H1 (cell line): ENCODE results near the gene VIT. TPM values are rescaled to one million over a fixed set of nuclear protein-coding genes. Genes with fewer than 3 reads are reported as not detected.

ENCODE experiments used
- CTCF ChIA-PET: fragments of 300-600 bp; sonication (Branson Sonifier 250); formaldehyde crosslinking; loops from one replicate; lab custom pipeline; 2021; ENCODE audit not compliant: partially characterized antibody; lab: Charles Lee
- POLR2A ChIA-PET: fragments of 300-600 bp; sonication (Branson Sonifier 250); formaldehyde crosslinking; loops from one replicate; lab custom pipeline; 2021; ENCODE audit warnings: inconsistent platforms; ENCODE audit not compliant: partially characterized antibody; lab: Charles Lee
- DNase-seq, 2 experiments: peaks; one replicate each; pipeline versions ENCODE4 v3.0.0 to v3.0.0-alpha.2; 2010 to 2022; ENCODE audit warnings: low spot score in 2 of 2, low read depth in 1 of 2, mixed read lengths in 1 of 2
- FAIRE-seq: peaks from 2 replicates; lab custom pipeline; 2011; peaks lifted over from hg19 to GRCh38; lab: Jason Lieb, UNC
- H2AFZ ChIP-seq: 2 replicates; pipeline ENCODE4 v1.8.1; 2012; ENCODE audit warnings: low read length, inconsistent platforms
- H2AK5ac ChIP-seq: 2 replicates; pipeline ENCODE4 v1.6.1; 2013; ENCODE audit warnings: low read depth, low read length
- H2BK120ac ChIP-seq: replicated peaks from 2 replicates; pipeline ENCODE3; 2013; ENCODE audit warnings: low read depth, low read length, inconsistent platforms
- H2BK12ac ChIP-seq: 2 replicates; pipeline ENCODE4 v1.6.1; 2013; ENCODE audit warnings: low read depth, low read length
- H2BK15ac ChIP-seq: 2 replicates; pipeline ENCODE4 v1.6.1; 2013; ENCODE audit warnings: low read length
- H2BK20ac ChIP-seq: 2 replicates; pipeline ENCODE4 v1.6.1; 2013; ENCODE audit warnings: low read length
- H2BK5ac ChIP-seq: 2 replicates; pipeline ENCODE4 v1.6.1; 2013; ENCODE audit warnings: low read depth, low read length
- H3K14ac ChIP-seq: 2 replicates; pipeline ENCODE4 v1.6.1; 2013; ENCODE audit warnings: inconsistent platforms; ENCODE audit not compliant: insufficient read length
- H3K18ac ChIP-seq: 2 replicates; pipeline ENCODE4 v1.6.1; 2013; ENCODE audit warnings: low read length; ENCODE audit errors: extremely low read depth
- H3K23ac ChIP-seq: 2 replicates; pipeline ENCODE4 v1.6.1; 2013; ENCODE audit warnings: inconsistent platforms; ENCODE audit not compliant: insufficient read length
- H3K23me2 ChIP-seq: 2 replicates; pipeline ENCODE4 v1.6.1; 2013; ENCODE audit warnings: low read depth, low read length
- H3K27ac ChIP-seq: 2 replicates; pipeline ENCODE4 v1.6.1; 2011; ENCODE audit warnings: low read depth, low read length, inconsistent platforms
- H3K27me3 ChIP-seq, 4 experiments: replicated peaks in 1 of 4; 1 replicate in 1 of 4; 2 replicates in 3 of 4; pipeline versions ENCODE4 v1.6.1 to v1.8.1; 2011 to 2013; ENCODE audit warnings: low read length in 3 of 4, mild to moderate bottlenecking in 3 of 4, inconsistent platforms in 2 of 4, mixed read lengths in 2 of 4, moderate library complexity in 1 of 4; ENCODE audit not compliant: control insufficient read depth in 3 of 4, insufficient read depth in 3 of 4; ENCODE audit errors: extremely low read depth in 1 of 4
- H3K36me3 ChIP-seq, 4 experiments: 2 replicates each; pipeline versions ENCODE4 v1.6.1 to v1.8.1; 2011 to 2013; ENCODE audit warnings: mild to moderate bottlenecking in 4 of 4, low read length in 3 of 4, moderate library complexity in 2 of 4, control low read depth in 1 of 4, inconsistent platforms in 1 of 4; ENCODE audit not compliant: insufficient read depth in 4 of 4, control insufficient read depth in 2 of 4
- H3K4ac ChIP-seq: replicated peaks from 2 replicates; pipeline ENCODE3; 2013; ENCODE audit warnings: low read length, low read depth, mixed read lengths, inconsistent platforms; ENCODE audit not compliant: insufficient read length
- H3K4me1 ChIP-seq, 4 experiments: replicated peaks in 1 of 4; 1 replicate in 1 of 4; 2 replicates in 3 of 4; pipeline versions ENCODE4 v1.6.1 to v1.8.1; 2011 to 2013; ENCODE audit warnings: low read length in 3 of 4, inconsistent platforms in 2 of 4, mixed read lengths in 1 of 4; ENCODE audit not compliant: insufficient read depth in 4 of 4, control insufficient read depth in 3 of 4
- H3K4me2 ChIP-seq, 2 experiments: 2 replicates each; pipeline versions ENCODE4 v1.6.1 to v1.8.1; 2011 to 2013; ENCODE audit warnings: low read depth in 2 of 2, low read length in 2 of 2, control low read depth in 1 of 2, inconsistent platforms in 1 of 2, mild to moderate bottlenecking in 1 of 2; ENCODE audit not compliant: insufficient read depth in 1 of 2
- H3K4me3 ChIP-seq, 4 experiments: fragments of 200-600, 300-600 bp in 1 of 4; sonication (generic), shearing (Covaris generic), sonication (Bioruptor Twin) in 1 of 4; 2 replicates each; pipeline versions ENCODE4 v1.5.1 to v1.8.1; 2011 to 2016; ENCODE audit warnings: low read length in 4 of 4, low read depth in 3 of 4, control low read depth in 2 of 4, inconsistent platforms in 2 of 4, mild to moderate bottlenecking in 2 of 4, mixed read lengths in 1 of 4, moderate library complexity in 1 of 4; ENCODE audit not compliant: insufficient read depth in 2 of 4; ENCODE audit errors: extremely low read depth in 1 of 4
- H3K56ac ChIP-seq: replicated peaks from 2 replicates; pipeline ENCODE3; 2013; ENCODE audit warnings: low read depth, mild to moderate bottlenecking, mixed read lengths, low read length, inconsistent platforms; ENCODE audit not compliant: insufficient read length
- H3K79me1 ChIP-seq: 2 replicates; pipeline ENCODE4 v1.6.1; 2013; ENCODE audit warnings: low read depth, low read length, control low read depth
- H3K79me2 ChIP-seq, 2 experiments: 2 replicates each; pipeline versions ENCODE4 v1.6.1 to v1.8.1; 2012 to 2013; ENCODE audit warnings: low read length in 2 of 2, mild to moderate bottlenecking in 2 of 2, inconsistent platforms in 1 of 2; ENCODE audit not compliant: insufficient read depth in 2 of 2, control insufficient read depth in 1 of 2
- H3K9ac ChIP-seq, 4 experiments: replicated peaks in 1 of 4; 1 replicate in 1 of 4; 2 replicates in 3 of 4; pipeline versions ENCODE4 v1.6.1 to v1.8.1; 2011 to 2013; ENCODE audit warnings: low read depth in 3 of 4, low read length in 3 of 4, control low read depth in 2 of 4, mild to moderate bottlenecking in 2 of 4, moderate library complexity in 2 of 4, inconsistent platforms in 1 of 4; ENCODE audit errors: extremely low read depth in 1 of 4
- H3K9me3 ChIP-seq, 2 experiments: 2 replicates each; pipeline versions ENCODE4 v1.6.1 to v1.8.1; 2012 to 2013; ENCODE audit warnings: mild to moderate bottlenecking in 2 of 2, moderate library complexity in 2 of 2, control low read depth in 1 of 2, inconsistent platforms in 1 of 2, low read depth in 1 of 2, low read length in 1 of 2, mixed read lengths in 1 of 2; ENCODE audit not compliant: insufficient read depth in 2 of 2
- H4K20me1 ChIP-seq, 2 experiments: replicated peaks in 1 of 2; 2 replicates each; pipeline versions ENCODE3 to v1.8.1; 2011 to 2013; ENCODE audit warnings: inconsistent platforms in 2 of 2, low read length in 2 of 2, mild to moderate bottlenecking in 1 of 2; ENCODE audit not compliant: insufficient read depth in 2 of 2, control insufficient read depth in 1 of 2
- H4K5ac ChIP-seq: 2 replicates; pipeline ENCODE4 v1.6.1; 2013; ENCODE audit warnings: low read length, low read depth, mixed read lengths, inconsistent platforms; ENCODE audit not compliant: insufficient read length
- H4K8ac ChIP-seq: 2 replicates; pipeline ENCODE4 v1.8.0; 2013; ENCODE audit warnings: mild to moderate bottlenecking, moderate library complexity, low read length, inconsistent platforms; ENCODE audit not compliant: insufficient read depth; ENCODE audit errors: extremely low read depth
- H4K91ac ChIP-seq: replicated peaks from 2 replicates; pipeline ENCODE3; 2013; ENCODE audit warnings: low read length, mixed read lengths, inconsistent platforms; ENCODE audit not compliant: insufficient read length
- POLR2AphosphoS5 ChIP-seq: IDR thresholded peaks from 2 replicates; pipeline ENCODE4 v1.6.1; 2011; ENCODE audit warnings: low read depth, low read length
- WGBS, 2 experiments: shearing (Covaris generic) in 1 of 2; methylation state at CpG; one replicate each; pipeline versions ENCODE4 v1.1.6 to v1.1.7; 2013 to 2015; ENCODE audit warnings: low lambda C conversion rate in 2 of 2, mixed read lengths in 2 of 2, inconsistent platforms in 1 of 2, low coverage in 1 of 2, missing lambda C conversion rate in 1 of 2; ENCODE audit not compliant: insufficient replicate concordance in 2 of 2, insufficient coverage in 1 of 2, insufficient read length in 1 of 2; ENCODE audit errors: extremely low coverage in 1 of 2, missing lambda C conversion rate in 1 of 2; 5-methylcytosine and 5-hydroxymethylcytosine counted together
- polyA plus RNA-seq, 7 experiments: library from polyadenylated mRNA; depleted of rRNA in 3 of 7; stranded (reverse) in 5 of 7; unstranded in 2 of 7; fragments of >200 nt in 5 of 7; fragments of 200-250 nt in 2 of 7; gene quantifications; 1 replicate in 5 of 7; 2 replicates in 1 of 7; 4 replicates in 1 of 7; pipeline versions ENCODE4 v1.2.1 to v1.2.3, GENCODE V29; 2011 to 2013; ENCODE audit warnings: missing spikeins in 2 of 7, mixed read lengths in 2 of 7
- total RNA-seq: library from RNA; stranded (reverse); fragmentation: NEBNext Ultra II Directional; extraction: Animal tissue kit (Norgen Biotek cat#: 25700); gene quantifications from 2 replicates; pipeline ENCODE4 v1.2.1, GENCODE V29; 2021

Gene VIT
- total and polyA plus RNA-seq, 2 of the 8 experiments (the other 6 are each of a cell fraction or from before 2014, with no cell fraction given) = 0.03 TPM; not detected in 1

DNA sequence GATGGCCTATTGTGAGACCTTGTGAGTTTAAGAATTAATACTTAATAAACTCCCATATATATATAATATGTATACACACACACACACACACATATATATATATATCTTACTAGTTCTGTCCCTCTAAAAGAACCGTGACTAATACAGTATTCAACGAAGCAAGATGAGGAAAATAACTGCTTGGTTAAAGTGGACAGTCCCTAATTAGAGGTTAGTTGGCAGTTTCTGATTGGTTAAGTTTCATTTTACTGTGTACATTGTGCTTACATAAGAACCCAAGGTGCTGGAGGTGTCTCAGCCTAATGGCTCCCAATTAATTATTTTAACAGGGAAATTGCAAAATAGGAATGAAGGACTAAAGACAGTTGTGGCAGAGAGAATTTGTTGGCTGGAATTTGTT is 137.7 kb downstream of the VIT start:
- 92% methylated on average over 2 of the region's 2 CpGs; no CpG with 5 or more reads in 1 of the 2 experiments for WGBS, 2 experiments
- TF ChIP-seq POLR2AphosphoS5 = no peak
- FAIRE-seq (no peak), DNase-seq (no peak)
- ChIA-PET CTCF (interaction anchor here (1.0 kb wide), 1 partner anchor 14 kb away, joined by 4 read pairs; no protein-coding TSS in a partner anchor), POLR2A (no interaction called here)
- Histone ChIP-seq H2BK15ac (no peak overlapping the region), H3K27me3 (no peaks in the 10 kb centered on the region), H3K79me2 (no peaks in the 10 kb centered on the region), H3K4ac (peak overlapping the region; percentile 21), H3K27ac (no peak overlapping the region; the same call in 1 of the 2 replicates), H3K56ac (no peak overlapping the region), H4K91ac (no peak overlapping the region), H3K4me1 (peaks cover 0 to 8% (median 2%) of the 10 kb centered on the region in 4 experiments; a peak in 3 of 7 replicates), H3K4me3 (peak overlapping the region in 1 of 4 experiments; percentile 27; a peak in 1 of 8 replicates), H3K79me1 (no peaks in the 10 kb centered on the region), H4K20me1 (no peaks in the 10 kb centered on the region), H2AK5ac (peak overlapping the region; percentile 66), H3K9me3 (no peaks in the 10 kb centered on the region; a peak in 1 of 4 replicates), H3K9ac (no peak overlapping the region), H3K23ac (no peak overlapping the region), H3K18ac (peak overlapping the region; percentile 79; the same call in 1 of the 2 replicates), H2BK5ac (peak overlapping the region; percentile 80; the same call in 1 of the 2 replicates), H2AFZ (no peak overlapping the region), H4K5ac (peak overlapping the region; percentile 50), H3K14ac (no peak overlapping the region), H3K23me2 (no peaks in the 10 kb centered on the region), H2BK12ac (0 out of 2 replicates have a peak overlapping the region, but pooled peaks have one; percentile 83), H3K4me2 (no peak overlapping the region), H4K8ac (no peak overlapping the region), H2BK120ac (peak overlapping the region; percentile 93), H3K36me3 (no peaks in the 10 kb centered on the region), H2BK20ac (peak overlapping the region; percentile 92; the same call in 1 of the 2 replicates)
